ENCODE measurements around the gene TBC1D17. TPM values are rescaled to one million over a fixed set of nuclear protein-coding genes. Genes with fewer than 3 reads are reported as not detected.

Gene TBC1D17
- polyA plus RNA-seq, 1 donor from 2014 or later = 13.1 TPM

GRCh38 chr19:49927526-49928264 lies 50.2 kb downstream of the TBC1D17 start:
- peaks cover 59% of the 10 kb centered on the region for H3K79me2 ChIP-seq (replicated peaks; ENCODE audit: insufficient read depth, low read length)
- H3K27ac ChIP-seq (ENCODE audit: low read length) = no peak overlapping the region
- H3F3A ChIP-seq (ENCODE audit: insufficient read depth, low read length, poor library complexity, severe bottlenecking) = no peaks in the 10 kb centered on the region
- H3K4me3 ChIP-seq (ENCODE audit: low read length) = peak overlapping the region; percentile 92
- H3K9me2 ChIP-seq (ENCODE audit: insufficient read depth, low read length) = no peaks in the 10 kb centered on the region
- H3K36me3 ChIP-seq (ENCODE audit: insufficient read depth, low read length) = no peaks in the 10 kb centered on the region
- no peaks in the 10 kb centered on the region for H3K27me3 ChIP-seq (ENCODE audit: insufficient read depth, low read depth, low read length)
- no peak overlapping the region for H3K9ac ChIP-seq (ENCODE audit: low read length)
- H4K20me1 ChIP-seq (ENCODE audit: insufficient read depth) = no peaks in the 10 kb centered on the region
- no peak overlapping the region for H2AFZ ChIP-seq (ENCODE audit: low read depth, low read length)
- no peaks in the 10 kb centered on the region for H3K9me3 ChIP-seq (ENCODE audit: low read length)
- TF ChIP-seq POLR2AphosphoS5 (IDR thresholded peaks at IDR 0.05) = no peak
- no peak for TF ChIP-seq RAD21 (conservative IDR thresholded peaks at IDR 0.05)
- TF ChIP-seq SMC3 (conservative IDR thresholded peaks at IDR 0.05; ENCODE audit: poor library complexity) = no peak
- no peak for TF ChIP-seq REST (IDR thresholded peaks at IDR 0.05; ENCODE audit: borderline replicate concordance)
- no peak for TF ChIP-seq EZH2 (IDR thresholded peaks at IDR 0.05; ENCODE audit: borderline replicate concordance, insufficient read depth, low read length, poor library complexity, severe bottlenecking)
- TF ChIP-seq EP300 (conservative IDR thresholded peaks at IDR 0.05; ENCODE audit: poor library complexity, severe bottlenecking) = no peak
- TF ChIP-seq MXI1 (conservative IDR thresholded peaks at IDR 0.05; ENCODE audit: poor library complexity, severe bottlenecking) = no peak
- no peak for TF ChIP-seq TAF1 (IDR thresholded peaks at IDR 0.05; ENCODE audit: low read depth)
- peak overlapping the region; percentile 48 for H3K4me2 ChIP-seq (ENCODE audit: low read length)

- peak within 1 kb of the TSS; percentile 68 for H3K4me2 ChIP-seq (ENCODE audit: low read length)
- H3K4me3 ChIP-seq (ENCODE audit: low read length) = peak within 1 kb of the TSS; percentile 92
- H3K36me3 ChIP-seq (ENCODE audit: insufficient read depth, low read length) = no peaks in the 10 kb centered on the region
- H3K9me2 ChIP-seq (ENCODE audit: insufficient read depth, low read length) = no peaks in the 10 kb centered on the region
- H3F3A ChIP-seq (ENCODE audit: insufficient read depth, low read length, poor library complexity, severe bottlenecking) = no peaks in the 10 kb centered on the region
- no peaks in the 10 kb centered on the region for H3K27me3 ChIP-seq (ENCODE audit: insufficient read depth, low read depth, low read length)
- TF ChIP-seq EP300 (conservative IDR thresholded peaks at IDR 0.05; ENCODE audit: poor library complexity, severe bottlenecking) (no peak), POLR2AphosphoS5 (IDR thresholded peaks at IDR 0.05) (peak; percentile 54), REST (IDR thresholded peaks at IDR 0.05; ENCODE audit: borderline replicate concordance) (peak; percentile 86)
- H2AFZ ChIP-seq (ENCODE audit: low read depth, low read length) = peak within 1 kb of the TSS; percentile 59
- peaks cover 45% of the 10 kb centered on the region for H3K79me2 ChIP-seq (replicated peaks; ENCODE audit: insufficient read depth, low read length)
- H3K9me3 ChIP-seq (ENCODE audit: low read length) = no peaks in the 10 kb centered on the region
- peak within 1 kb of the TSS; percentile 96 for H3K27ac ChIP-seq (ENCODE audit: low read length)
- H4K20me1 ChIP-seq (ENCODE audit: insufficient read depth) = no peaks in the 10 kb centered on the region
- H3K9ac ChIP-seq (ENCODE audit: low read length) = peak within 1 kb of the TSS; percentile 97
Observed at GRCh38 chr19:49929121-49929610, 51.7 kb downstream of the TBC1D17 start, which contains the start of the genes ATF5 and NUP62. Gene ATF5, plus strand, starts transcription at chr19:49929205. Its CDS starts 1,646 bp downstream, at chr19:49930851. Gene NUP62, minus strand, starts transcription at chr19:49929504. Its CDS starts 19,697 bp downstream, at chr19:49909807.

Measured in neural cell (in vitro differentiated cells).